Endothelial cell of umbilical vein (primary cell): ENCODE data around the gene HPF1. TPM values are rescaled to one million over a fixed set of nuclear protein-coding genes. Genes with fewer than 3 reads are reported as not detected.

Source experiments
- polyA plus RNA-seq, 4 experiments: library from polyadenylated mRNA; depleted of rRNA in 3 of 4; stranded (reverse) in 3 of 4; unstranded in 1 of 4; fragments of >200 nt; gene quantifications; 2 replicates each; pipeline versions ENCODE4 v1.2.1 to v1.2.3, GENCODE V29; 2011 to 2012; ENCODE audit warnings: missing spikeins in 1 of 4
- total RNA-seq: library from RNA; stranded (reverse); gene quantifications from 2 replicates; pipeline ENCODE4 v1.2.3, GENCODE V29; 2021

Gene HPF1
- total and polyA plus RNA-seq, 2 donors (not counting 3 experiments of a cell fraction or from before 2014, with no cell fraction given), result 16.1 to 30.3 TPM

Other genes with a start within 250 kb of the HPF1 start
- 10.1 and 10.4 TPM in 2 replicates for gene NEK1, start 145.4 kb downstream of the HPF1 start, total RNA-seq
- 1.7 and 2.6 TPM in 2 replicates for gene NEK1, start 145.4 kb downstream of the HPF1 start, polyA plus RNA-seq
- gene CLCN3, start 137.4 kb downstream of the HPF1 start, total RNA-seq, result 49.0 and 51.4 TPM in 2 replicates
- 12.1 and 16.5 TPM in 2 replicates for gene CLCN3, start 137.4 kb downstream of the HPF1 start, polyA plus RNA-seq